Hepatocyte (in vitro differentiated cells): ENCODE data around the gene SNRPB2. TPM values are rescaled to one million over a fixed set of nuclear protein-coding genes. Genes with fewer than 3 reads are reported as not detected.

Experiments
- DNase-seq: peaks from one replicate; pipeline ENCODE4 v3.0.0-alpha.2; 2016; ENCODE audit warnings: low spot score
- H2AFZ ChIP-seq: fragments of 200-600 bp; sonication (generic); 2 replicates; pipeline ENCODE4 v1.6.0; 2016; ENCODE audit warnings: antibody characterized with exemption, mild to moderate bottlenecking
- H3K27ac ChIP-seq: fragments of 200-600 bp; sonication (generic); 2 replicates; pipeline ENCODE4 v1.5.1; 2016; ENCODE audit warnings: mild to moderate bottlenecking
- H3K27me3 ChIP-seq: fragments of 200-600 bp; sonication (generic); 2 replicates; pipeline ENCODE4 v1.6.1; 2016
- H3K36me3 ChIP-seq: fragments of 200-600 bp; sonication (generic); replicated peaks from 2 replicates; pipeline ENCODE4 v1.5.1; 2016; ENCODE audit warnings: low read depth; ENCODE audit not compliant: insufficient read depth
- H3K4me1 ChIP-seq: fragments of 200-600 bp; sonication (generic); 2 replicates; pipeline ENCODE4 v1.5.1; 2016; ENCODE audit warnings: mild to moderate bottlenecking, moderate library complexity; ENCODE audit not compliant: insufficient read depth
- H3K4me2 ChIP-seq: fragments of 200-600 bp; sonication (generic); 2 replicates; pipeline ENCODE4 v1.6.0; 2016
- H3K4me3 ChIP-seq: fragments of 200-600 bp; sonication (generic); 2 replicates; pipeline ENCODE4 v1.5.1; 2016; ENCODE audit warnings: mild to moderate bottlenecking
- H3K79me2 ChIP-seq: fragments of 200-600 bp; sonication (generic); 2 replicates; pipeline ENCODE4 v1.6.0; 2017; ENCODE audit warnings: mild to moderate bottlenecking
- H3K9me2 ChIP-seq: fragments of 200-600 bp; sonication (generic); replicated peaks from 2 replicates; pipeline ENCODE4 v1.6.0; 2017; ENCODE audit warnings: mild to moderate bottlenecking; ENCODE audit not compliant: insufficient read depth
- H3K9me3 ChIP-seq: fragments of 200-600 bp; sonication (generic); 2 replicates; pipeline ENCODE4 v1.5.1; 2016; ENCODE audit warnings: low read depth, mild to moderate bottlenecking
- H4K20me1 ChIP-seq: fragments of 200-600 bp; sonication (generic); 2 replicates; pipeline ENCODE4 v1.6.0; 2016; ENCODE audit warnings: mild to moderate bottlenecking; ENCODE audit not compliant: insufficient read depth, poor library complexity, severe bottlenecking
- EZH2 ChIP-seq: fragments of 200-600 bp; sonication (generic); IDR thresholded peaks from 2 replicates; pipeline ENCODE4 v1.6.1; 2016; ENCODE audit warnings: antibody characterized with exemption, mild to moderate bottlenecking, borderline replicate concordance
- EZH2phosphoT487 ChIP-seq: fragments of 200-600 bp; sonication (generic); IDR thresholded peaks from one replicate; pipeline ENCODE4 v1.6.1; 2018; ENCODE audit warnings: antibody characterized with exemption, mild to moderate bottlenecking, low read depth, moderate library complexity; ENCODE audit not compliant: unreplicated experiment, severe bottlenecking
- WGBS: methylation state at CpG from one replicate; pipeline ENCODE4 v1.1.6; 2016; ENCODE audit warnings: low lambda C conversion rate; ENCODE audit errors: missing lambda C conversion rate; 5-methylcytosine and 5-hydroxymethylcytosine counted together
- polyA plus RNA-seq: library from polyadenylated mRNA; unstranded; fragments of >200 nt; fragmentation: Nextera tagmentation; extraction: Ambion mirVana; gene quantifications from 2 replicates; pipeline ENCODE4 v1.2.1, GENCODE V29; 2016
- total RNA-seq: library from RNA; depleted of rRNA; stranded (reverse); fragments of >200 nt; gene quantifications from 2 replicates; pipeline ENCODE4 v1.2.3, GENCODE V29; 2014
- TF ChIP-seq, protein P1 (sequence below): fragments of 200-600 bp; sonication (generic); IDR thresholded peaks from 2 replicates; pipeline ENCODE4 v1.5.1; 2016; ENCODE audit warnings: antibody characterized with exemption, mild to moderate bottlenecking; ENCODE audit not compliant: poor library complexity

The SNRPB2 gene
- total and polyA plus RNA-seq, 2 experiments from 2014 or later: 64.3 to 95.0 TPM

DNA sequence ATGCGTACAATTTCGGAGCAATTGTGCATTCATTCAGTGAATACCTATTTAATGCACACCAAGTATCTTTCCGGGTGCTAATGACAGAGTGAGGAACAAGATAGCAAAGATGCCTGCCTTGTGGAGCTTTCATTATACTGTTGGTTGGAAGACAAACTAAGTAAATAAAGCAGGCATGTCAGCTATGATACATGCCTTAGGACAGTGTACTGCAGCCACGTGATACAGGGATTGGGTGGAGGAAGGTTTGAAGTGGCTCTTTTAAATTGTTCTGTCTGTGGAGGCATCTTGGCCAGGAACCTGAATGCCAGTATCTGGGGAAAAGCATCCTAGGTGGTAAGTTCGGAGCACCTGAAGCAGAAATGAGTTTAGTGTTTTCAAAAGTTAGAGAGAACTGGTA lies 15.4 kb downstream of the SNRPB2 start:
- Histone ChIP-seq H3K9me2 (no peaks in the 10 kb centered on the region), H3K27me3 (no peaks in the 10 kb centered on the region), H3K36me3 (no peaks in the 10 kb centered on the region), H4K20me1 (no peaks in the 10 kb centered on the region), H3K27ac (no peak overlapping the region), H3K4me1 (no peaks in the 10 kb centered on the region), H3K9me3 (no peaks in the 10 kb centered on the region), H3K79me2 (no peaks in the 10 kb centered on the region), H2AFZ (no peak overlapping the region), H3K4me2 (no peak overlapping the region), H3K4me3 (no peak overlapping the region)
- DNase-seq: peak; percentile 11
- no peak for TF ChIP-seq EZH2
- TF ChIP-seq, protein P1, sequence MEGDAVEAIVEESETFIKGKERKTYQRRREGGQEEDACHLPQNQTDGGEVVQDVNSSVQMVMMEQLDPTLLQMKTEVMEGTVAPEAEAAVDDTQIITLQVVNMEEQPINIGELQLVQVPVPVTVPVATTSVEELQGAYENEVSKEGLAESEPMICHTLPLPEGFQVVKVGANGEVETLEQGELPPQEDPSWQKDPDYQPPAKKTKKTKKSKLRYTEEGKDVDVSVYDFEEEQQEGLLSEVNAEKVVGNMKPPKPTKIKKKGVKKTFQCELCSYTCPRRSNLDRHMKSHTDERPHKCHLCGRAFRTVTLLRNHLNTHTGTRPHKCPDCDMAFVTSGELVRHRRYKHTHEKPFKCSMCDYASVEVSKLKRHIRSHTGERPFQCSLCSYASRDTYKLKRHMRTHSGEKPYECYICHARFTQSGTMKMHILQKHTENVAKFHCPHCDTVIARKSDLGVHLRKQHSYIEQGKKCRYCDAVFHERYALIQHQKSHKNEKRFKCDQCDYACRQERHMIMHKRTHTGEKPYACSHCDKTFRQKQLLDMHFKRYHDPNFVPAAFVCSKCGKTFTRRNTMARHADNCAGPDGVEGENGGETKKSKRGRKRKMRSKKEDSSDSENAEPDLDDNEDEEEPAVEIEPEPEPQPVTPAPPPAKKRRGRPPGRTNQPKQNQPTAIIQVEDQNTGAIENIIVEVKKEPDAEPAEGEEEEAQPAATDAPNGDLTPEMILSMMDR: no peak
- WGBS: 82% methylated on average over 5 of the region's 5 CpGs

- H3K36me3 ChIP-seq: no peaks in the 10 kb centered on the region
- H3K4me2 ChIP-seq: no peak overlapping the region
- TF ChIP-seq, protein P1: no peak
- TF ChIP-seq EZH2: no peak
- no peak for TF ChIP-seq EZH2phosphoT487
- no peaks in the 10 kb centered on the region for H3K9me2 ChIP-seq
- no peak overlapping the region for H3K4me3 ChIP-seq
- no peaks in the 10 kb centered on the region for H3K27me3 ChIP-seq
- H3K79me2 ChIP-seq: no peaks in the 10 kb centered on the region
- WGBS: 56% methylated on average over 3 of the region's 3 CpGs
- no peak overlapping the region for H2AFZ ChIP-seq
- no peaks in the 10 kb centered on the region for H3K4me1 ChIP-seq
- H4K20me1 ChIP-seq: no peaks in the 10 kb centered on the region
- no peaks in the 10 kb centered on the region for H3K9me3 ChIP-seq
- no peak overlapping the region for H3K27ac ChIP-seq
- DNase-seq: peak; percentile 19
Measured at GRCh38 chr20:16747291-16747811, 17.5 kb downstream of the SNRPB2 start.

DNA sequence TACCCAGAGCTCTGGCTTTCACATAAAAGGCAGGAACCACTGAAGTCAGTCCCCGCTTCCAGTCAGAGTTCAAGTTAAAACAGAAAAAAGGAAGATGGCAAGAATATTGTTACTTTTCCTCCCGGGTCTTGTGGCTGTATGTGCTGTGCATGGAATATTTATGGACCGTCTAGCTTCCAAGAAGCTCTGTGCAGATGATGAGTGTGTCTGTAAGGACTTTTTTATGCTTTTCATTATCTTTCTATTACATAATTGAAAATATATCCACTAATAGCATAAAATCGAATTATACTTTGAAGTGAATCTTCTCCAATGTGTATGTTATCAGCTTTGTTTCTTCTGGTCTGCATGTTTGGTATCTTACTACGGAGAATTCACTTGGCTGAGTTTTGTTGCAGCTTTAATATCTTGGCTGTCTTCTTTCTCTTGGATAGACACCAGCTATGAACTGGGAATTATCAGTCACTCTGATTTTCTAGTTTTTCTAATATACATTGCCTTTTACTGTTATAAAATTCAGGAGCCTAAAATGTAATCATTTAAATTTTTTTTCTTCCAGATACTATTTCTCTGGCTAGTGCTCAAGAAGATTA lies 18.6 kb downstream of the SNRPB2 start, which contains the start of gene OTOR:
Gene OTOR, plus strand, starts transcription at position 51 of the 593 bp plus-strand sequence. Its CDS starts 44 bp downstream, at position 95.
- Histone ChIP-seq H3K4me1 (no peaks in the 10 kb centered on the region), H3K4me3 (no peak within 1 kb of the TSS), H3K9me2 (no peaks in the 10 kb centered on the region), H3K27me3 (no peaks in the 10 kb centered on the region), H3K27ac (no peak within 1 kb of the TSS), H3K36me3 (no peaks in the 10 kb centered on the region), H3K9me3 (no peaks in the 10 kb centered on the region), H3K4me2 (no peak within 1 kb of the TSS), H4K20me1 (no peaks in the 10 kb centered on the region), H2AFZ (no peak within 1 kb of the TSS), H3K79me2 (no peaks in the 10 kb centered on the region)
- WGBS: 84% methylated on average over 5 of the region's 5 CpGs
- DNase-seq: no peak
- TF ChIP-seq, protein P1: no peak
- no peak for TF ChIP-seq EZH2phosphoT487
- no peak for TF ChIP-seq EZH2
